Measurements from ENCODE around the gene C1orf21.
A peak's percentile ranks its signal among the peaks of the same experiment; 100 is the strongest.

C1orf21 gene

GRCh38 chr1:184390889-184391288, 4.1 kb downstream of the C1orf21 start:
- DNase-seq (ENCODE audit: low read depth), result peak; percentile 68
- TF ChIP-seq CTCF (IDR thresholded peaks at IDR 0.05; ENCODE audit: insufficient read depth, low read depth, low read length, missing control alignments), result no peak
- no peak overlapping the region for H3K4me3 ChIP-seq (ENCODE audit: low read length)

- H3K4me3 ChIP-seq (ENCODE audit: low read length), result no peak overlapping the region
- TF ChIP-seq CTCF (IDR thresholded peaks at IDR 0.05; ENCODE audit: insufficient read depth, low read depth, low read length, missing control alignments), result no peak
- no peak for DNase-seq (ENCODE audit: low read depth)
Measured at GRCh38 chr1:184392067-184392466, 5.2 kb downstream of the C1orf21 start.

GRCh38 chr1:184392779-184393522, 6.1 kb downstream of the C1orf21 start:
- no peak overlapping the region for H3K4me3 ChIP-seq (ENCODE audit: low read length)
- peak; percentile 48 for DNase-seq (ENCODE audit: low read depth)
- no peak for TF ChIP-seq CTCF (IDR thresholded peaks at IDR 0.05; ENCODE audit: insufficient read depth, low read depth, low read length, missing control alignments)

GRCh38 chr1:184393962-184394361, 7.1 kb downstream of the C1orf21 start:
- no peak overlapping the region for H3K4me3 ChIP-seq (ENCODE audit: low read length)
- DNase-seq (ENCODE audit: low read depth), result no peak
- TF ChIP-seq CTCF (IDR thresholded peaks at IDR 0.05; ENCODE audit: insufficient read depth, low read depth, low read length, missing control alignments), result no peak

GRCh38 chr1:184395370-184395769, 8.5 kb downstream of the C1orf21 start:
- no peak for TF ChIP-seq CTCF (IDR thresholded peaks at IDR 0.05; ENCODE audit: insufficient read depth, low read depth, low read length, missing control alignments)
- no peak for DNase-seq (ENCODE audit: low read depth)
- no peak overlapping the region for H3K4me3 ChIP-seq (ENCODE audit: low read length)

GRCh38 chr1:184395937-184396480, 9.2 kb downstream of the C1orf21 start:
- no peak overlapping the region for H3K4me3 ChIP-seq (ENCODE audit: low read length)
- no peak for DNase-seq (ENCODE audit: low read depth)
- no peak for TF ChIP-seq CTCF (IDR thresholded peaks at IDR 0.05; ENCODE audit: insufficient read depth, low read depth, low read length, missing control alignments)
